Adrenal gland (tissue), 12 donors: ENCODE results near the gene STAT4. TPM values are rescaled to one million over a fixed set of nuclear protein-coding genes. Genes with fewer than 3 reads are reported as not detected.

Source experiments
- DNase-seq, 7 donors: peaks; one replicate each; pipeline ENCODE4 v3.0.0-alpha.2; 2019 to 2020
- H3K27ac ChIP-seq, 5 donors: fragments of 200-600 bp; sonication (generic) in 4 of 5; 1 replicate in 3 of 5; 2 replicates in 2 of 5; pipeline versions ENCODE4 v1.5.1 to v1.8.0; 2016 to 2020; ENCODE audit warnings: mild to moderate bottlenecking in 1 of 5
- H3K27me3 ChIP-seq: fragments of 200-600 bp; 2 replicates; pipeline ENCODE4 v1.8.0; 2021
- H3K36me3 ChIP-seq, 2 donors: fragments of 200-600 bp; replicated peaks in 1 of 2; 1 replicate in 1 of 2; 2 replicates in 1 of 2; pipeline versions ENCODE4 v1.5.1 to v1.8.0; 2018 to 2022
- H3K4me1 ChIP-seq, 2 donors: fragments of 200-600 bp; replicated peaks in 1 of 2; 1 replicate in 1 of 2; 2 replicates in 1 of 2; pipeline versions ENCODE4 v1.5.1 to v1.8.0; 2018 to 2021
- H3K4me3 ChIP-seq, 4 donors: fragments of 200-600 bp; sonication (generic) in 3 of 4; one replicate each; pipeline ENCODE4 v1.5.1; 2016 to 2018
- H3K9me3 ChIP-seq, 3 donors: fragments of 200-600 bp; sonication (generic) in 1 of 3; replicated peaks in 1 of 3; 1 replicate in 2 of 3; 2 replicates in 1 of 3; pipeline versions ENCODE4 v1.5.1 to v1.8.0; 2016 to 2021
- POLR2A ChIP-seq, 2 donors: fragments of 450-650 bp; IDR thresholded peaks; one replicate each; pipeline ENCODE4 v1.6.1; 2017; ENCODE audit warnings: antibody characterized with exemption in 2 of 2, mild to moderate bottlenecking in 2 of 2, moderate library complexity in 1 of 2
- WGBS, 4 donors: extraction: QIAGEN DNeasy Blood & Tissue Kit in 2 of 4; methylation state at CpG; one replicate each; pipeline versions ENCODE4 v1.1.5 to v1.1.7; 2013 to 2017; 5-methylcytosine and 5-hydroxymethylcytosine counted together
- intact Hi-C, 2 donors: fragments of 100-400 bp; cut with DNase I; formaldehyde crosslinking; loops; one replicate each; pipeline versions ENCODE4 v1.14.1 to v1.15.0; 2022 to 2023
- polyA plus RNA-seq, 3 donors: library from polyadenylated mRNA; stranded (reverse); fragments of 200-250 nt in 2 of 3; fragments of 350-450 nt in 1 of 3; fragmentation: Illumina TruSeq in 1 of 3; extraction: RNeasy Lipid Tissue Mini Kit (QIAGEN cat#74804) in 1 of 3; gene quantifications; one replicate each; pipeline ENCODE4 v1.2.3, GENCODE V29; 2013 to 2014
- total RNA-seq, 9 donors: library from RNA; depleted of rRNA in 4 of 9; stranded (reverse); fragments of >200 nt in 4 of 9; fragments of 120-200 nt in 1 of 9; fragmentation: NEBNext Ultra II Directional in 1 of 9; extraction: Animal tissue kit (Norgen Biotek cat#: 25700) in 1 of 9; gene quantifications; one replicate each; pipeline versions ENCODE4 v1.1.0 to v1.2.4, GENCODE V29; 2013 to 2023
- TF ChIP-seq, protein P1 (sequence below), 6 experiments: fragments of 450-650 bp in 4 of 6; fragments of 200-600 bp in 2 of 6; sonication (generic) in 1 of 6; IDR thresholded peaks; 1 replicate in 5 of 6; 2 replicates in 1 of 6; pipeline versions ENCODE4 v1.5.1 to v1.8.0; 2016 to 2021; ENCODE audit warnings: antibody characterized with exemption in 6 of 6, mild to moderate bottlenecking in 2 of 6, moderate library complexity in 1 of 6
- donor health status: healthy with polysubstance abuse.
- donor health status: Bipolar disorder and iron deficiency.
- donor health status: DM: yes; HTN: yes; CAD: no.
- donor health status: DM: no; HTN: no; CAD: no.
- donor health status: DM: no; HTN: no; CAD: no.
- donor health status: DM: yes; HTN: yes; CAD: no.

STAT4 gene
- total and polyA plus RNA-seq, 12 donors: 0.52 to 5.1 (median 1.4) TPM

DNA sequence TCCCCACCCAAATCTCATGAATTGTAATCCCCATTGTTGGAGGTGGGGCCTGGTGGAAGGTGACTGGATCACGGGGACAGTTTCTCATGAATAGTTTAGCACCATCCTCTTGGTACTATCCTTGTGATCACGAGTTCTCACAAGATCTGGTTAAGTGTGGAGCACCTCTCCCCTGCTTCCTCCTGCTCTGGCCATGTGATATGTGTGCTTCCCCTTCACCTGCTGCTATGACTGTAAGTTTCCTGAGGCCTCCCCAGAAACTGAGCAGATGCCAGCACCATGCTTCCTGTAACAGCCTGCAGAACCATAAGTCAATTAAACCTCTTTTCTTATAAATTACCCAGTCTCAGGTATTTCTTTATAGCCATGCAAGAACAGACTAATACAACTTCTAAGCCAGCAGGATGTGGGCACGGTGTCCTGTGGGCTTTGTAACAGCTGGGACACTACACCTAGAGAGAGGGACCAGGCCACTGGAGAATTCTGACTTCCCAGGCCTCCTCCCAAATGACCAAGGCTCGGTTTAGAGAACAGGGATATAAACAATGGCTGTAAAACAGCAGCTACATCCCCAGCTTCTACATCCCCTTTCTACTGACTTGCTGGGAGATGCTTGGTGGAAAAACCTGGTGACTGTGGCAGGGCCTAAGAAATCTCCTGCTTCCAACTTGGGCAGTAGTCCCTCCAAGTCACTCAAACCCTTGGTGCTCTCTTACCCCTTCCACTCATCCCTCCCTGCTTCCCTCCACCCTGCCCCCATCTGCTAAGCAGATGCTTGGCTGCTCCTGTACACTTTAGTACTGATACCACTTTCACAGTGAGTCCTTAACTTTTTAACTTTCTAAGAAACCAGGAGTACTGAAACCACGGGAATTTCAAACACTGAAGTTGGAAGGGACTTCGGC lies 147.1 kb downstream of the STAT4 start:
- WGBS, 4 donors: 90 to 98% (median 96%) methylated on average over 6 of the region's 6 CpGs
- no peak for DNase-seq
- Histone ChIP-seq H3K4me1 (peaks cover 0 to 8% of the 10 kb centered on the region in 2 donors), H3K27ac (no peak overlapping the region), H3K27me3 (no peaks in the 10 kb centered on the region), H3K9me3 (no peaks in the 10 kb centered on the region), H3K36me3 (peaks cover 0 to 82% of the 10 kb centered on the region in 2 donors), H3K4me3 (no peak overlapping the region)
- no peak for TF ChIP-seq POLR2A (IDR thresholded peaks at IDR 0.05)
- TF ChIP-seq, protein P1, sequence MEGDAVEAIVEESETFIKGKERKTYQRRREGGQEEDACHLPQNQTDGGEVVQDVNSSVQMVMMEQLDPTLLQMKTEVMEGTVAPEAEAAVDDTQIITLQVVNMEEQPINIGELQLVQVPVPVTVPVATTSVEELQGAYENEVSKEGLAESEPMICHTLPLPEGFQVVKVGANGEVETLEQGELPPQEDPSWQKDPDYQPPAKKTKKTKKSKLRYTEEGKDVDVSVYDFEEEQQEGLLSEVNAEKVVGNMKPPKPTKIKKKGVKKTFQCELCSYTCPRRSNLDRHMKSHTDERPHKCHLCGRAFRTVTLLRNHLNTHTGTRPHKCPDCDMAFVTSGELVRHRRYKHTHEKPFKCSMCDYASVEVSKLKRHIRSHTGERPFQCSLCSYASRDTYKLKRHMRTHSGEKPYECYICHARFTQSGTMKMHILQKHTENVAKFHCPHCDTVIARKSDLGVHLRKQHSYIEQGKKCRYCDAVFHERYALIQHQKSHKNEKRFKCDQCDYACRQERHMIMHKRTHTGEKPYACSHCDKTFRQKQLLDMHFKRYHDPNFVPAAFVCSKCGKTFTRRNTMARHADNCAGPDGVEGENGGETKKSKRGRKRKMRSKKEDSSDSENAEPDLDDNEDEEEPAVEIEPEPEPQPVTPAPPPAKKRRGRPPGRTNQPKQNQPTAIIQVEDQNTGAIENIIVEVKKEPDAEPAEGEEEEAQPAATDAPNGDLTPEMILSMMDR (IDR thresholded peaks at IDR 0.05): no peak
- intact Hi-C loops: no loop called here

DNA sequence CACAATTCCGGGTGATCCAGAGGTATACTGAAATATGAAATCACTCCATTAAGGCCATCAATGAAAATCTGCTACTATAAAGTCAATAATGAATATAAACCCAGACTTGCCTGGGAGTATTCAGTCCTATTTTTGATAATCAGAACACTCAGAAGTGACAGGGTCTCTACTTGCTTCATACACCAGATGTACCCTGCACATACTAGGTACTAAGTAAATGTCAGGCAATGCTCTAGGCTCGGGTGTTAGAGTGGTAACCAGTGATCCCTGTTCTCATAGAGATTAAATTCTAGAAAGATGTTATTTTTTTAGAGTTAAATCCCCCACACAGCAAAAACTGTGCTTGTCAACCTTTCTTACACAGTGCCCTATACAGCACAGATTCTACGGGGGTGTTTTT lies 149.2 kb downstream of the STAT4 start:
- H3K4me3 ChIP-seq: no peak overlapping the region
- H3K27ac ChIP-seq: peak overlapping the region in 1 of 5 donors; percentile 4
- intact Hi-C loops: no loop called here
- H3K9me3 ChIP-seq: no peaks in the 10 kb centered on the region
- no peak for TF ChIP-seq POLR2A (IDR thresholded peaks at IDR 0.05)
- TF ChIP-seq, protein P1 (IDR thresholded peaks at IDR 0.05): no peak
- 77 to 83% (median 81%) methylated on average over 3 of the region's 3 CpGs for WGBS, 4 donors
- H3K4me1 ChIP-seq: peaks cover 0 to 8% of the 10 kb centered on the region in 2 donors
- H3K36me3 ChIP-seq: peaks cover 0 to 82% of the 10 kb centered on the region in 2 donors
- DNase-seq: no peak
- no peaks in the 10 kb centered on the region for H3K27me3 ChIP-seq

DNA sequence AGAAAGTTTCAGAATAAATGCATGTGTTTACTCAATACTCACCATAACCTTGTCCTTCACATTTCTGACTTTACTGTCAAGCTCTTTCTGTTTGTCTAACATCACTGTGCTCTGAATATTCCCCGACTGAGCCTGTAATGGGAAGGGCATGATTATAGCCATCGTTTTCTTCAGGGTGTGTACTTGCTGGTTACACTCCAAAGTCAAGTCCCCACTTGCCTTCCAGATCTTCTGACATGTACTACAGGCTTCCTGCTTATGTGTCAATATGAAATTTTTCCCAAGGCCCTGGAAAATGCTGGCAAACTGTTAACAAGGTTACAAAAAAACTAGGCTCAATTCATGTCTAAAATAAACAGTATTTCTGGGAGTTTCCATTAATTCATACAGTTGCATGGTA lies 149.8 kb downstream of the STAT4 start:
- no peaks in the 10 kb centered on the region for H3K9me3 ChIP-seq
- intact Hi-C loops: no loop called here
- TF ChIP-seq, protein P1 (IDR thresholded peaks at IDR 0.05): no peak
- TF ChIP-seq POLR2A (IDR thresholded peaks at IDR 0.05): no peak
- peaks cover 0 to 8% of the 10 kb centered on the region in 2 donors for H3K4me1 ChIP-seq
- WGBS, 4 donors: 31 to 40% (median 36%) methylated on average over 2 of the region's 2 CpGs
- no peak for DNase-seq
- no peak overlapping the region for H3K4me3 ChIP-seq
- no peaks in the 10 kb centered on the region for H3K27me3 ChIP-seq
- peak overlapping the region in 1 of 5 donors; percentile 4 for H3K27ac ChIP-seq
- H3K36me3 ChIP-seq: peaks cover 0 to 82% of the 10 kb centered on the region in 2 donors

DNA sequence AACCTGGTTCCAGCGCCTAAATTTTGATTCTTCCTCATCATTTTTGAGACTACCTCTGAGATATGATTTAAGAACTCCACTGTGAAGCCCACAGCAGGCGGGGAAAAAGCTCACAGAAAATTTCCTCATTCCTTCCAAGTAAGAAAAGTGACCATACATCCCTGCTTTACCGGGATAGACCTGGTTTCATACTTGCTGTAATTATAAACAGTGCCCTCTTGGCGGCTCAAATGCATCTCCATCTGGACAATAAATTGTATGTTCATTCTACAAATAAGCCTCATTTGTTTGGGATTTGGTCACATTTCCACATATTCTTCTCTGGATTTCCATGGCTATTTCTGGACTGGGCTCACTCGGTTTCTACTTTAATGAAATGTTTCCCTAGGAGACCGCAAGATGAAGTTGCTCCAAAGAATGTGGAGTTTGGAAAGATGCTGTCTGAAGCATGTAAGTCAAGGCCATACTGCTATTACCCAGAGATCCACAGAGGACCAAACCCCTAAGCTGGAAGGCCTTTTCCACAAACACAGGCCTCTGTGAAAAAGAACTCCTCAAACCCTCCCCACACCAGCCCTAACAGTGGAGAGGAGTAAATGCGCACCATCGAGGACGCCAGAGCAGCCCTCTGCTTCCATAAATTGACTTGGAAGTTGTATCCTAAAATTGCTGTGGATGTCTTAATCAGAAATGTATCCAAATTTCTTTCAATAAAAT lies 150.7 kb downstream of the STAT4 start:
- no peak for DNase-seq
- no peaks in the 10 kb centered on the region for H3K9me3 ChIP-seq
- 89 to 95% (median 93%) methylated on average over 9 of the region's 9 CpGs for WGBS, 4 donors
- intact Hi-C loops: no loop called here
- peaks cover 0 to 82% of the 10 kb centered on the region in 2 donors for H3K36me3 ChIP-seq
- no peak overlapping the region for H3K27ac ChIP-seq
- H3K4me3 ChIP-seq: no peak overlapping the region
- H3K27me3 ChIP-seq: no peaks in the 10 kb centered on the region
- TF ChIP-seq, protein P1 (IDR thresholded peaks at IDR 0.05): no peak
- no peak for TF ChIP-seq POLR2A (IDR thresholded peaks at IDR 0.05)
- H3K4me1 ChIP-seq: peaks cover 0 to 8% of the 10 kb centered on the region in 2 donors
